Type B pancreatic cell (in vitro differentiated cells): ENCODE data around the gene RPS26. TPM values are rescaled to one million over a fixed set of nuclear protein-coding genes. Genes with fewer than 3 reads are reported as not detected.

Experiments used
- DNase-seq: peaks from one replicate; pipeline ENCODE4 v3.0.0; 2021; ENCODE audit warnings: mixed read lengths; ENCODE audit not compliant: unreplicated experiment; ENCODE audit errors: extremely low spot score
- H3K27ac Mint-ChIP-seq: 2 replicates; pipeline ENCODE4 v1.8.0; 2021; ENCODE audit warnings: mild to moderate bottlenecking, mixed read lengths
- H3K27me3 Mint-ChIP-seq: 2 replicates; pipeline ENCODE4 v1.8.0; 2021; ENCODE audit warnings: mixed read lengths
- H3K36me3 Mint-ChIP-seq: 2 replicates; pipeline ENCODE4 v1.8.0; 2021; ENCODE audit warnings: mixed read lengths
- H3K4me1 Mint-ChIP-seq: one replicate; pipeline ENCODE4 v1.8.0; 2021; ENCODE audit warnings: mixed read lengths; ENCODE audit not compliant: unreplicated experiment
- H3K4me3 Mint-ChIP-seq: 2 replicates; pipeline ENCODE4 v1.8.0; 2021; ENCODE audit warnings: mild to moderate bottlenecking, mixed read lengths
- H3K9me3 Mint-ChIP-seq: 2 replicates; pipeline ENCODE4 v1.8.0; 2021; ENCODE audit warnings: mixed read lengths
- CTCF ChIP-seq: fragments of 200-600 bp; sonication (generic); conservative IDR thresholded peaks from 2 replicates; pipeline ENCODE4 v1.5.0; 2021; ENCODE audit warnings: antibody characterized with exemption, mild to moderate bottlenecking
- long read RNA-seq: library from polyadenylated mRNA; unstranded; transcript quantifications from one replicate; pipeline ENCODE4 v2.0.0, GENCODE V29; 2020
- total RNA-seq: library from RNA; stranded (reverse); gene quantifications from 2 replicates; pipeline ENCODE4 v1.2.1, GENCODE V29; 2021; ENCODE audit warnings: low replicate concordance

RPS26 gene
- 20.2 and 38.7 TPM in 2 replicates for total RNA-seq
- long read RNA-seq, partial matches to known transcripts, result 3 of 9 reads
- long read RNA-seq, other reads (novel, unspliced or antisense), result 1 of 9 reads

GRCh38 chr12:56041552-56042429 is at the start of gene RPS26:
TSS of gene RPS26 (plus strand) at chr12:56041918. CDS start at chr12:56042167, 249 bp downstream.
- peak within 1 kb of the TSS; percentile 96 for H3K27ac Mint-ChIP-seq
- H3K9me3 Mint-ChIP-seq, result no peaks in the 10 kb centered on the region

DNA sequence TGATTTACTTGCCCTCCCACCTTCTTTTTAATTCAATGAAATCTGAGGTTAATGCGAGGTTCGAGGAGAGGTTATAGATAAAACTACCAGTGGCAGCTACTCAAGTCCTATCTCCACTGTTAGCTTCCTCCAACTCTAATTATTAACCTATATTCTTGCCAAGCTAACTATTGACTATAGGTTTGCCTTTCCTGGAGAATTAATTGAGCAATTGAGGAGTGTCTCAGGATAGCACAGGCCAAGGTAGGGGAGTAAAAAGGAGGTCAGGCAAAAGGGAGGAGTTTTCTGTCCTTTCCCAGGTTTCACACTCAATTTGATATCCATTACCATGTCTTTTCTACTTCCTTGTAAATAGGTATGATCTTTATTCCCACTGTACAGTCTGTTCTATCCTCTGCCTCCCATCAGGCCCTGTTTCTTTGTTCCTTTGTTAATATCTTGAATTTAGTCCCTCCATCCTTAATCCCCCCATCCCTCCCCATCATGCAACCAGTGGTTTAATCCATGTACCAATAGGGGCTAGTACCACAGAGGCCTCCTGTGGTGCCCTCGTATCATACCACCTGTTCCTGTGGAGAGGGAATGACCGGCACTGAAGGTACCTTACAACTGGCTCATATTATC is 48.4 kb upstream of the RPS26 start:
- no peak overlapping the region for H3K27ac Mint-ChIP-seq
- no peak overlapping the region for H3K4me3 Mint-ChIP-seq
- no peak for TF ChIP-seq CTCF
- DNase-seq, result no peak
- peaks cover 24% of the 10 kb centered on the region for H3K36me3 Mint-ChIP-seq
- no peaks in the 10 kb centered on the region for H3K27me3 Mint-ChIP-seq
- peaks cover 8% of the 10 kb centered on the region for H3K4me1 Mint-ChIP-seq
- no peaks in the 10 kb centered on the region for H3K9me3 Mint-ChIP-seq

More at GRCh38 chr12:56041552-56042429, at the start of gene RPS26:
- Mint-ChIP-seq H3K36me3 (peaks cover 17% of the 10 kb centered on the region), H3K27me3 (no peaks in the 10 kb centered on the region), H3K4me3 (peak within 1 kb of the TSS; percentile 98), H3K4me1 (peaks cover 24% of the 10 kb centered on the region)
- peak; percentile 62 for TF ChIP-seq CTCF
- DNase-seq, result peak; percentile 93

GRCh38 chr12:55995366-55995765 is 46.4 kb upstream of the RPS26 start:
- Mint-ChIP-seq H3K4me1 (peaks cover 14% of the 10 kb centered on the region), H3K9me3 (no peaks in the 10 kb centered on the region), H3K36me3 (peaks cover 20% of the 10 kb centered on the region), H3K27me3 (no peaks in the 10 kb centered on the region), H3K4me3 (no peak overlapping the region), H3K27ac (no peak overlapping the region)
- DNase-seq, result no peak
- TF ChIP-seq CTCF, result no peak

DNA sequence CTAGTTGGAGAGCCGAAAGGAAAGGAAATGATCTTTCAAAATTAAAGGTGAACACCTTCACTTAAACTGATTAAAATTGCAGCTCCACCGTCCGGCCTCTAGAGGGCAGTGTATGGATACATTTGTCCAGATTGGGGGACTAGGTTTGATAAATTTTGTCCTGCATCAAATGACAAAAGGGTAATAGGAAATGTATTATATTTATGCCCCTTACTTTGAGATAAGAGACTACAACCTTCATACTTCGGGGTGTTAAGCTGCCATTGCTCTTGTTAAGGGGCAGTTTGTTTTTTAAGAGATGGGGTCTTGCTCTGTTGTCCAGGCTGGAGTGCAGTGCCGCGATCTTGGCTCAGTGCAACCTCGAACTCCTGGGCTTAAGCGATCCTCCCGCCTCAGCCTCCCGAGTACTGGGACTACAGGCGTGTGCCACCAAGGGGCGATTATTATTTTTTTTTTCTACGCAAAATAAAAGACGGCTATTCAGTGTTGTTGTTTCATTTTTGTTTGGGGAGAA is 45.5 kb upstream of the RPS26 start:
- Mint-ChIP-seq H3K9me3 (no peaks in the 10 kb centered on the region), H3K27me3 (no peaks in the 10 kb centered on the region), H3K4me3 (peak overlapping the region; percentile 99), H3K4me1 (peaks cover 14% of the 10 kb centered on the region), H3K36me3 (peaks cover 17% of the 10 kb centered on the region), H3K27ac (peak overlapping the region; percentile 87)
- TF ChIP-seq CTCF, result peak; percentile 96
- DNase-seq, result no peak

DNA sequence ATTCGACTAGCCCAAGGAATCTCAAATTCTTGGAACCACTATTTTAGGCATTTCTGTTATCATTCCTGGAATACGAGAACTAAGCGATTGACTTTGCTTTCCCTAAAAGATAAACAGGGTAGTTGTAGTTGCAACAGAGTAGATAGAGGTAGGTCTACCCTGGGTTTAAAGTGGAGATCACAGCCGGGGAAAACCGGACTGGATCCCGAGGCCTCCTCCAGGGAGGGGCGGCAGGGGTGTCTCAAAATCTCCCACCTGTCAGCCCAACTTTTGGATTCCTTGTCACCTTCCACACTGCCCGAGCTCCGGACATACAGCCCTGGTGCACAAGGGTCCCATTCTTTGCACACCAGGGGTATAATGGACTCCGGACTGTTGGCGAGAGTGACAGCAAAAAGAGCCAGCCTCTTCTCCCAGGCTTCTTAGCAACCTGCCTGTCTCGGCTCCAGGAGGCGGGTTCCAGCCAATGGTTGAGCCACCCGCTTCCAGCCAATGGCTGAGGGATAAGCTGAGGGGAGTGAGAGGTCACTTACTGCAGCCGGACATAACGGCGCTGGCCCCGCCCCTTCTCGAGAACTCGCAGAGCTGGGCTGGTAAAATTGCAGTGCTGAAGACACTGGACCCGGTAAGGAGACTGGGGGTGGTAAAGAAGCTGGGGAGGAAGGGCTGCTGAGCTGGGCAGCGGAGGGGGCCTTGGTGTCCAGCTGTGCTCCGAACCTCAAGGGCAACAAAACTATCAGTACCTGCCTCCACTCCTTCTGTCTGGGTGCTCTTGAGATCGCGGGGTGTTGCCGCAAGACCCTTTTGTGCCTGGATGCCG is 44.8 kb upstream of the RPS26 start, which contains the start of gene SUOX:
Gene SUOX, plus strand, starts transcription at position 562 of the 820 bp plus-strand sequence. CDS start 4,946 bp downstream, outside the sequence.
- H3K4me3 Mint-ChIP-seq, result peak within 1 kb of the TSS; percentile 99

More for the DNA sequence above, 44.8 kb upstream of the RPS26 start, which contains the start of gene SUOX:
- Mint-ChIP-seq H3K36me3 (peaks cover 22% of the 10 kb centered on the region), H3K4me1 (peaks cover 21% of the 10 kb centered on the region), H3K9me3 (no peaks in the 10 kb centered on the region), H3K27ac (peak within 1 kb of the TSS; percentile 87), H3K27me3 (no peaks in the 10 kb centered on the region)
- DNase-seq, result peak; percentile 93
- no peak for TF ChIP-seq CTCF
